Measurements from ENCODE around the gene GALNT15.

- TF ChIP-seq, protein P1, sequence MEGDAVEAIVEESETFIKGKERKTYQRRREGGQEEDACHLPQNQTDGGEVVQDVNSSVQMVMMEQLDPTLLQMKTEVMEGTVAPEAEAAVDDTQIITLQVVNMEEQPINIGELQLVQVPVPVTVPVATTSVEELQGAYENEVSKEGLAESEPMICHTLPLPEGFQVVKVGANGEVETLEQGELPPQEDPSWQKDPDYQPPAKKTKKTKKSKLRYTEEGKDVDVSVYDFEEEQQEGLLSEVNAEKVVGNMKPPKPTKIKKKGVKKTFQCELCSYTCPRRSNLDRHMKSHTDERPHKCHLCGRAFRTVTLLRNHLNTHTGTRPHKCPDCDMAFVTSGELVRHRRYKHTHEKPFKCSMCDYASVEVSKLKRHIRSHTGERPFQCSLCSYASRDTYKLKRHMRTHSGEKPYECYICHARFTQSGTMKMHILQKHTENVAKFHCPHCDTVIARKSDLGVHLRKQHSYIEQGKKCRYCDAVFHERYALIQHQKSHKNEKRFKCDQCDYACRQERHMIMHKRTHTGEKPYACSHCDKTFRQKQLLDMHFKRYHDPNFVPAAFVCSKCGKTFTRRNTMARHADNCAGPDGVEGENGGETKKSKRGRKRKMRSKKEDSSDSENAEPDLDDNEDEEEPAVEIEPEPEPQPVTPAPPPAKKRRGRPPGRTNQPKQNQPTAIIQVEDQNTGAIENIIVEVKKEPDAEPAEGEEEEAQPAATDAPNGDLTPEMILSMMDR (IDR thresholded peaks at IDR 0.05), result no peak
- TF ChIP-seq, protein P2, sequence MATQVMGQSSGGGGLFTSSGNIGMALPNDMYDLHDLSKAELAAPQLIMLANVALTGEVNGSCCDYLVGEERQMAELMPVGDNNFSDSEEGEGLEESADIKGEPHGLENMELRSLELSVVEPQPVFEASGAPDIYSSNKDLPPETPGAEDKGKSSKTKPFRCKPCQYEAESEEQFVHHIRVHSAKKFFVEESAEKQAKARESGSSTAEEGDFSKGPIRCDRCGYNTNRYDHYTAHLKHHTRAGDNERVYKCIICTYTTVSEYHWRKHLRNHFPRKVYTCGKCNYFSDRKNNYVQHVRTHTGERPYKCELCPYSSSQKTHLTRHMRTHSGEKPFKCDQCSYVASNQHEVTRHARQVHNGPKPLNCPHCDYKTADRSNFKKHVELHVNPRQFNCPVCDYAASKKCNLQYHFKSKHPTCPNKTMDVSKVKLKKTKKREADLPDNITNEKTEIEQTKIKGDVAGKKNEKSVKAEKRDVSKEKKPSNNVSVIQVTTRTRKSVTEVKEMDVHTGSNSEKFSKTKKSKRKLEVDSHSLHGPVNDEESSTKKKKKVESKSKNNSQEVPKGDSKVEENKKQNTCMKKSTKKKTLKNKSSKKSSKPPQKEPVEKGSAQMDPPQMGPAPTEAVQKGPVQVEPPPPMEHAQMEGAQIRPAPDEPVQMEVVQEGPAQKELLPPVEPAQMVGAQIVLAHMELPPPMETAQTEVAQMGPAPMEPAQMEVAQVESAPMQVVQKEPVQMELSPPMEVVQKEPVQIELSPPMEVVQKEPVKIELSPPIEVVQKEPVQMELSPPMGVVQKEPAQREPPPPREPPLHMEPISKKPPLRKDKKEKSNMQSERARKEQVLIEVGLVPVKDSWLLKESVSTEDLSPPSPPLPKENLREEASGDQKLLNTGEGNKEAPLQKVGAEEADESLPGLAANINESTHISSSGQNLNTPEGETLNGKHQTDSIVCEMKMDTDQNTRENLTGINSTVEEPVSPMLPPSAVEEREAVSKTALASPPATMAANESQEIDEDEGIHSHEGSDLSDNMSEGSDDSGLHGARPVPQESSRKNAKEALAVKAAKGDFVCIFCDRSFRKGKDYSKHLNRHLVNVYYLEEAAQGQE (IDR thresholded peaks at IDR 0.05; ENCODE audit: low read depth, low read length), result no peak
- no peak for TF ChIP-seq MEF2A (IDR thresholded peaks at IDR 0.05; ENCODE audit: borderline replicate concordance, low read depth)
- no peak for TF ChIP-seq MAX (IDR thresholded peaks at IDR 0.05; ENCODE audit: low read depth)
- TF ChIP-seq RAD21 (IDR thresholded peaks at IDR 0.05; ENCODE audit: low read length), result no peak
- TF ChIP-seq GATA2 (CRISPR knock-in tag; IDR thresholded peaks at IDR 0.05), result no peak
These were observed 37.4 kb upstream of the GALNT15 start for GRCh38 chr3:16137044-16137443.
